ENCODE measurements around the gene GJA3.

GRCh38 chr13:20157151-20157796 lies 3.6 kb downstream of the GJA3 start:
- TF ChIP-seq EZH2 (IDR thresholded peaks at IDR 0.05; ENCODE audit: borderline replicate concordance, insufficient read depth, low read depth, low read length, poor library complexity, severe bottlenecking) (no peak), CTCF (IDR thresholded peaks at IDR 0.05) (no peak)
